Psoas muscle (tissue), 8 donors: ENCODE measurements around the gene IL6ST. TPM values are rescaled to one million over a fixed set of nuclear protein-coding genes. Genes with fewer than 3 reads are reported as not detected.

Source experiments
- ATAC-seq, 4 donors: fragments of 200-7000 bp; cut with Tn5 transposase; one replicate each; pipeline ENCODE4 v1.9.1; 2020; ENCODE audit warnings: moderate library complexity in 3 of 4, mild to moderate bottlenecking in 2 of 4
- DNase-seq, 2 donors: peaks; one replicate each; pipeline ENCODE4 v3.0.0-alpha.2; 2020
- H3K27ac ChIP-seq: fragments of 200-600 bp; one replicate; pipeline ENCODE4 v1.8.0; 2022
- H3K27me3 ChIP-seq, 3 donors: fragments of 200-600 bp in 1 of 3; one replicate each; pipeline versions ENCODE4 v1.6.1 to v1.8.0; 2013 to 2022; ENCODE audit warnings: low read length in 2 of 3, mild to moderate bottlenecking in 2 of 3, moderate library complexity in 1 of 3; ENCODE audit not compliant: insufficient read depth in 3 of 3
- H3K36me3 ChIP-seq, 2 donors: fragments of 200-600 bp in 1 of 2; one replicate each; pipeline versions ENCODE4 v1.6.1 to v1.8.0; 2013 to 2022; ENCODE audit warnings: low read depth in 1 of 2, mild to moderate bottlenecking in 1 of 2, moderate library complexity in 1 of 2; ENCODE audit not compliant: insufficient read depth in 1 of 2
- H3K4me1 ChIP-seq: fragments of 200-600 bp; one replicate; pipeline ENCODE4 v1.8.0; 2022
- H3K4me3 ChIP-seq: fragments of 200-600 bp; one replicate; pipeline ENCODE4 v1.8.0; 2022; ENCODE audit warnings: mild to moderate bottlenecking
- H3K9me3 ChIP-seq: fragments of 200-600 bp; one replicate; pipeline ENCODE4 v1.8.0; 2022
- WGBS, 3 donors: extraction: QIAGEN DNeasy Blood & Tissue Kit; methylation state at CpG; one replicate each; pipeline versions ENCODE4 v1.1.6 to v1.1.7; 2013; 5-methylcytosine and 5-hydroxymethylcytosine counted together
- intact Hi-C, 2 donors: fragments of 100-400 bp; cut with DNase I; formaldehyde crosslinking; loops; one replicate each; pipeline versions ENCODE4 v1.11.0 to v1.14.2; 2022
- polyA plus RNA-seq, 3 donors: library from polyadenylated mRNA; stranded (reverse); fragments of 200-250 nt; gene quantifications; one replicate each; pipeline ENCODE4 v1.2.3, GENCODE V29; 2013
- total RNA-seq, 4 donors: library from RNA; stranded (reverse); fragmentation: NEBNext Ultra II Directional in 2 of 4; extraction: Animal tissue kit (Norgen Biotek cat#: 25700) in 2 of 4; gene quantifications; one replicate each; pipeline versions ENCODE4 v1.2.1 to v1.2.4, GENCODE V29; 2021 to 2023
- TF ChIP-seq, protein P1 (sequence below): fragments of 200-600 bp; IDR thresholded peaks from one replicate; pipeline ENCODE4 v1.8.0; 2022; ENCODE audit warnings: antibody characterized with exemption
- donor health status: healthy with polysubstance abuse.
- donor health status: DM: no; HTN: no; CAD: no; lungs with moderate emphysema.
- donor health status: Bipolar disorder and iron deficiency.
- donor health status: healthy.
- donor health status: DM: yes; HTN: yes; CAD: no.
- donor health status: DM: no; HTN: no; CAD: no.
- donor health status: DM: no; HTN: no; CAD: no.
- donor health status: DM: yes; HTN: yes; CAD: no.

The IL6ST gene
- total and polyA plus RNA-seq, 7 donors, result 38.6 to 255 (median 143) TPM

DNA sequence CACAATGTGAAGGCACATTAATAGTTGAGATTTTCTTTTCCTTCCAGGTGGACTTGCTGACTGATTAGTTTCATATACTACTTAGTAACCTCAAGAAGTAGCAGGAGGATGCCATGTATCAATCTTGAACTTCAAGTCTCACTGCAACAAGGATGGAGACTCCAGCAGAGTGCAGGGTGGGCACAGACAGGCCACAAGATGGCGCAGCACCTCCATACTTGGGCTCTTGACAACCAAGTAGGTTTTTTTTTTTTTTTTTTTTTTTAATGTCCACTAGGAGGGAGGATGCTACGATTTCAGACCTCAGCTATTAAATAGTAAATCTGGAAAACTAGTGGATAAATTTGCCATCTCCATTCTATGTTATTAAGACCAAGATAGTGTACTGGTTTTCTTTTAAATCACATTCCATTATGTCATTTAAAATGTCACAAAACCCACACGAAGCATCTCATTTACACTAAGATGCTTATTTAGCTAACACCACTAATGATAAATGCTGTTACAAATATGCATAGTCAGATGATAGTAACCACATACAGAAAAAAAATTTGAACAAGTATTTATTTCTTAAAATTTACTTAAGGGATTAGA is 58.6 kb downstream of the IL6ST start:
- Histone ChIP-seq H3K4me3 (no peak overlapping the region), H3K9me3 (no peaks in the 10 kb centered on the region), H3K27me3 (no peaks in the 10 kb centered on the region), H3K36me3 (peaks cover 5 to 45% of the 10 kb centered on the region in 2 donors), H3K27ac (no peak overlapping the region), H3K4me1 (no peaks in the 10 kb centered on the region)
- TF ChIP-seq, protein P1, sequence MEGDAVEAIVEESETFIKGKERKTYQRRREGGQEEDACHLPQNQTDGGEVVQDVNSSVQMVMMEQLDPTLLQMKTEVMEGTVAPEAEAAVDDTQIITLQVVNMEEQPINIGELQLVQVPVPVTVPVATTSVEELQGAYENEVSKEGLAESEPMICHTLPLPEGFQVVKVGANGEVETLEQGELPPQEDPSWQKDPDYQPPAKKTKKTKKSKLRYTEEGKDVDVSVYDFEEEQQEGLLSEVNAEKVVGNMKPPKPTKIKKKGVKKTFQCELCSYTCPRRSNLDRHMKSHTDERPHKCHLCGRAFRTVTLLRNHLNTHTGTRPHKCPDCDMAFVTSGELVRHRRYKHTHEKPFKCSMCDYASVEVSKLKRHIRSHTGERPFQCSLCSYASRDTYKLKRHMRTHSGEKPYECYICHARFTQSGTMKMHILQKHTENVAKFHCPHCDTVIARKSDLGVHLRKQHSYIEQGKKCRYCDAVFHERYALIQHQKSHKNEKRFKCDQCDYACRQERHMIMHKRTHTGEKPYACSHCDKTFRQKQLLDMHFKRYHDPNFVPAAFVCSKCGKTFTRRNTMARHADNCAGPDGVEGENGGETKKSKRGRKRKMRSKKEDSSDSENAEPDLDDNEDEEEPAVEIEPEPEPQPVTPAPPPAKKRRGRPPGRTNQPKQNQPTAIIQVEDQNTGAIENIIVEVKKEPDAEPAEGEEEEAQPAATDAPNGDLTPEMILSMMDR, result peak; percentile 89
- ATAC-seq, result peak; percentile 63 to 77 (median 72)
- 31 to 36% (median 34%) methylated on average over 3 of the region's 3 CpGs for WGBS, 3 donors
- peak; percentile 76 to 89 for DNase-seq
- intact Hi-C loops, result loop anchor here in 1 of 2 donors (10.0 kb wide), 2 partner anchors 269 to 899 kb away; no protein-coding TSS in a partner anchor

DNA sequence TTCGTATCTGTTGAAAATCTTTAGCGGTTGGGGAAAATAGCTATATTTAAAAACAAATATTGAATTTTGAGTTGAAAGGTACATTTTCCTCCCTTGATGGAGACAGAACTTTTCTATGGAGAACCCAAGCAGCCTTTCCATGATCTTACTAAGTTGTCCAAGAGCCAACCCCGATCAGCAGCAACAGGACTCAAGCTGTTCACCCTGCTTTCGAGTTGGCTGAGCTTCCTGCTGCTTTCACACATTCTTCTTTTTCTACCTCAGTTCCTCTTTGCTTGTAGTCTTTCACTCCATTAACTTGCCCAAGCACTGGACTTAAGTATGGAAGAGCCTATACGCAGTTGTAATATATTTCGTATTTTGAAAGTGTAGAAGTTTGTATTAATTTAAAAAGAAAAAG is 59.4 kb downstream of the IL6ST start:
- peaks cover 1 to 37% of the 10 kb centered on the region in 2 donors for H3K36me3 ChIP-seq

DNA sequence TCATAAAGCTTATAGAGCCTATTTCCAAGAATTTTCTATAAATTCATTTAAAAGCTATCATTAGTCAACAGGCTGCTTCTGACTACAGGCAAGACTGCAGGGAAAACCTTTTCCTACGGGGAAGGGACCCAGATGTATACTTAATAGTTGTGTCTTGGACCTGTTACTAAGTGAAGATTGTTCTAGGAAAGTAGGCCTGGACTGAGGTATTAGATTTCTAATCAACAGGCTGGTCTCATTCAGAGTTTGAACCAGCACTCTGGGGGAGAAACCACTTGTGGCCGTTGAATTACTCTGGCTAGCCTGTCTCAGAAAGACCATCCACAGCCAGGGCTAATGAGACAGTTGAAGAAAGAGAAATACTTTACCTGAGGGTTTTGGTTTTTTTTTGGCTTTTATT is 60.0 kb downstream of the IL6ST start:
- no peaks in the 10 kb centered on the region for H3K27me3 ChIP-seq
- H3K9me3 ChIP-seq, result no peaks in the 10 kb centered on the region
- intact Hi-C loops, result loop anchor here (2.0 to 10.0 kb wide), 3 partner anchors 266 to 900 kb away; no protein-coding TSS in a partner anchor
- TF ChIP-seq, protein P1, result no peak
- no peak overlapping the region for H3K4me3 ChIP-seq
- 59 to 79% (median 77%) methylated on average over 2 of the region's 2 CpGs for WGBS, 3 donors
- DNase-seq (no peak), ATAC-seq (no peak)
- H3K4me1 ChIP-seq, result no peaks in the 10 kb centered on the region
- no peak overlapping the region for H3K27ac ChIP-seq
- H3K36me3 ChIP-seq, result peaks cover 0 to 30% of the 10 kb centered on the region in 2 donors

More for the DNA sequence above, 59.4 kb downstream of the IL6ST start:
- intact Hi-C loops, result loop anchor here (2.0 to 10.0 kb wide), 3 partner anchors 265 to 899 kb away; no protein-coding TSS in a partner anchor
- H3K27me3 ChIP-seq, result no peaks in the 10 kb centered on the region
- no peak for DNase-seq
- H3K4me1 ChIP-seq, result no peaks in the 10 kb centered on the region
- H3K9me3 ChIP-seq, result no peaks in the 10 kb centered on the region
- 86 to 91% (median 88%) methylated on average over 6 of the region's 6 CpGs for WGBS, 3 donors
- H3K4me3 ChIP-seq, result no peak overlapping the region
- TF ChIP-seq, protein P1, result no peak
- no peak overlapping the region for H3K27ac ChIP-seq
- no peak for ATAC-seq

DNA sequence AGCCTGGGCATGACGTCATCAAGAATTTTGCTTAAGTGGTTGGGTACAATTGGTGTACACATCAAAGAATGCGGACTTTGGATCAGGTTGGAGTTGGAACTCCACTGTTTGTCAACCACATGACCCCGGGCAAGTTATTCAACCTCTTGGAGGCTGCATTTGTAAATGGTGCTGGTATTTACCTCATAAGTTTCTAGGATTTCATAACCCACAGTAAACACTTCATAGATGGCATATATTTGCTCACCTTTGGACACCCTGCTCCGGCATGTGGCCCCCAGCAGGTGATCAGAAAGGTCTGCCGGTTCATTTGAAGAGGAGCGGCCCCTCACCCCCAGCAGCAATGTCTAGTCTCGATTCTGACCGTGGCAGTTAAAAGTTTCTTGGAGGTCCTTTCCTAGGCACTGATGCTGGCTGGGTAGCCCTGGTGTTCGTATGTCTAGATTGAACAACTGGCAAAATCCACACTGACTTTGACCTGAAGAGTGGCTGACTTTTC is 60.6 kb downstream of the IL6ST start:
- peak in 1 of 4 donors; percentile 16 for ATAC-seq
- H3K27me3 ChIP-seq, result no peaks in the 10 kb centered on the region
- H3K4me1 ChIP-seq, result no peaks in the 10 kb centered on the region
- 83 to 93% (median 85%) methylated on average over 9 of the region's 9 CpGs for WGBS, 3 donors
- peaks cover 0 to 25% of the 10 kb centered on the region in 2 donors for H3K36me3 ChIP-seq
- H3K4me3 ChIP-seq, result no peak overlapping the region
- DNase-seq, result no peak
- no peaks in the 10 kb centered on the region for H3K9me3 ChIP-seq
- TF ChIP-seq, protein P1, result no peak
- H3K27ac ChIP-seq, result no peak overlapping the region
- intact Hi-C loops, result loop anchor here (2.0 to 10.0 kb wide), 3 partner anchors 267 to 901 kb away; no protein-coding TSS in a partner anchor
